ENCODE data around the gene PHLDB3.
A peak's percentile ranks its signal among the peaks of the same experiment; 100 is the strongest.
"Not testable (repeated sequence)": the region's sequence is repeated elsewhere in the genome, so short reads cannot be mapped to it uniquely, and the experiment has no call there.

The PHLDB3 gene

DNA sequence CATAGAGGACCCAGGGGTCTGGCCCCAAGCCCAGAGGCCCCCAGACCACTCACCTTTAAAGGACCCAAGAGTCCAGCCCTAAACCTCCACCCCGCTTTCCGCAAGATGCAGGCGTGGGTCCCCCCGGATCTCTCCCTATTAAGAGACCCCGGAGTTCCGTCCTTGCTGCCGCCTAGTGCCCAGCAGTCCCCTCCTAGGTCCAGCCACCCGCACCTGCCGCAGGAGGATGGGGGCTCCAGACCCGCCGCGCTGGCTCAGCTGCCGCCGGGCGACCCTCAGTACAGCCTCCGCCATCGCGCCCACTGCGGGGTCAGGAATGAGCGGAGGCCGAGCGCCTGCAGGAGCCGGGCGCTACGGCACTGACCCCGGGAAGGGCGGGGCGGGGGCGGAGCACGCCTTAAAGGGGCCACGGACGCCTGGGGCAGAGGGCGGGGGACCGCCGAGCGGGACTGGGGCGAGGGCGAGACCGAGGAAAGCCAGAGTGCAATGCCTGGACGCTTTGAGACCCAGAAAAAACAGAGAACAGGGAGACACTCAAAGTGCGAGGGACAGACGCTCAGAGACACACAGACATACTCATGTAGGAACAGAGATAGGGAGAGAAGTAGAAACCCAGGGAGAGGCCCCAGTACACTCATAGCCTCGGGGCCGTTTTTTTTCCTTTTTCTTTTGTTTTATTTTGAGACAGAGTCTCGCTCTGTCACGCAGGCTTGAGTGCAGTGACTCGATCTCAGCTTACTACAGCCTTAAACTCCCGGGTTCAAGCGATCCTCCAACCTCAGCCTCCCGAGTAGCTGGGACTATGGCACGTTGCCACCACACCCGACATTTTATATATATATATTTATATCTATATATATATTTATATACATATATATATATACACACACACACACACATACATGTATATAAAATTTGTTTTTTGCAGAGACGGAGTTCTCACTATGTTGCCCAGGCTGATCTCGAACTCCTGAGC, 22.6 kb upstream of the PHLDB3 start, which contains the start of gene ETHE1:
ETHE1 (minus strand) TSS at position 318 of the 976 bp plus-strand sequence; CDS start at position 294, 24 bp downstream.
- peak in 2 of 4 experiments; percentile 38 to 65 for DNase-seq

DNA sequence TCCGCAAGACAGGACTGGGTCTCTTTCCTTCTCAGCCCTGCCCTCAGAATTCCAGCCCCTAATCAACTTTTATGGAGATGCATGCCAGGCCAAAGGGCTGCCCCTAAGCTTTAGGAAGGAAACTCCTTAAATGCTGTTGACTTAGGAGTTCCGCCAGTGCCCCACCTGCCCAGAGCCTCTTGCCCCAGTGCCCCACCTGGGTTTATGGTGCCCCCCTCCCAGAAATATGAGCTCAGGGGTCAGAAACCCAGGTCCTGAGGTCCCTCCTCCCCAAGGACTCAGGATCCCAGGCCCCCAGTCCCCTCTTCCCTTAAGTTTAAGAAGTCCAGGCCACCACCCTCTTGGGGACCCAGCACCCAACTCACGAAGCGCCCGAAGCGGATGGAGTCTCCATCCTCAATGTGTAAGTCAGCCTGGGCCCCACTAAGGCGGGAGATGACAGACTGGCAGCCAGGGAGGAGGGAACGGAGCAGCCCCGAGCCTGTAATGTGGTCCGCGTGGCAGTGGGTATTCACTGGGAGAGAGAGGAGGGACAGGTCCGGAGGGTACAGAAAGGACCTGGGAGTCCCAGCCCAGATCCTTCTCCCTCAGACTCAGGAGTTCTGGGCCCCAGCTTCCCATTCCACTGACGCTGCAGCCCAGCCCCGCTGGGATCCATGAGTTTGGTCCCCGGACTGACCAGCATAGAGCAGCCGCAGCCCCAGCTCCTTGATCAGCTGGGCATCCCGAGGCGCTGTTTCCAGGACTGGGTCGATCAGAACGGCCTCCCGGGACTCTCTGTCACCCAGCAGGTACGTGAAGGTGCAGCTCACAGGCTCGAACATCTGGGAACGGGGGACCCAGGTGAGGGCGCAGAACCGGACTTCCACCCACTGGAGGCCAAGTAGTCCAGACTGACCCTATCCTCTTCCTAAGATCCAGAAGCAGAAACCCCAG, 21.6 kb upstream of the PHLDB3 start:
- DNase-seq: peak in 2 of 4 experiments; percentile 7 to 16

DNA sequence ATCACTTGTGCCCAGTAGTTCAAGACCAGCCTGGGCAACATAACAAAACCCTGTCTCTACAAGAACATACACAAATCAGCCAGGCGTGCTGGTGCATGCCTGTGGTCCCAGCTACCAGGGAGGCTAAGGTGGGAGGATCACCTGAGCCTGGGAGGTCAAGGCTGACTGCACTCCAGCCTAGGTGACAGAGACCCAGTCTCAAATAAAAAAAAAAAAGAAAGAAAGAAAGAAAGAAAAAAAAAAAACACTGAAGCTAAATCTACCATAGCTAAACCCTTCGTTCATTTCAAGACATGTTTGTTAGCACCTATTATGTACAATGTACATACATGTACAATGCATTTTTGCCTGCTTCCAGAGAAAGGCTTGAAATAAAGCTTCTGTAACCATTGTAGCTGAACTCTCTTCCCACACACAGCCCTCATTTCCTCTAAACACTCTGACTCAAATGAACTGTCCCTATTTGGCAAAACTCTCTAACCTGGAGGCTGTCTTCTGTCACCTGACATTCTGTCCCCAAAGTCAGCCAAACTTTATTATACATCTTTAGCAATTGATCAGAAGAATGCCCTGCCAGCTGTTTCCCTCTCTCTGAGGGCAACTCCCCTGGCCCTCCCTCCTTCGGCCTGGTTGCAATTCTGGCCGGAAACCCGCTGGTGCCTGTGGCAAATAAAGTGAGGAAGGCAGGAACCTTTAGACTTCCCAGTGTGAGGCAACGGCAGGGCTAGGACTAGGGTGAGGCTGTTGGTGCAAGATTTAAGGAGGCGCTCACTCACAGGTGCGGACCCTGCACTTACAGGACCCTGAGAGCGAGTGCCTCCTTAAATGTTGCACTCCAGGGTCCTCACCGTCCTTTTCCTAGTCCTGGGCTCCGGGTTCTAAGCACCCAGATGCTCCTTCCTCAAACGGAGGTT, 20.6 kb upstream of the PHLDB3 start:
- DNase-seq: peak in 2 of 4 experiments; percentile 8 to 17

DNA sequence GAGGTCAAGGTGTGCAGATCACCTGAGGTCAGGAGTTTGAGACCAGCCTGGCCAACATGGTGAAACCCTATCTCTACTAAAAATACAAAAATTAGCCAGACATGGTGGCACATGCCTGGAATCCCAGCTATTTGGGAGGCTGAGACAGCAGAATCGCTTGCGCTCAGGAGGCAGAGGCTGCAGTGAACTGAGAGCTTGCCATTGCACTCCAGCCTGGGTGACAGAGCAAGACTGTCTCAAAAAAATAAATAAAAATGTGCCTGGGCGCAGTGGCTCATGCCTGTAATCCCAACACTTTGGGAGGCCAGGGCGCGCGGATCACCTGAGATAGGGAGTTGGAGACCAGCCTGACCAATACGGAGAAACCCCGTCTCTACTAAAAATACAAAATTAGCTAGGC, 19.1 kb upstream of the PHLDB3 start:
- DNase-seq: not testable (repeated sequence)

DNA sequence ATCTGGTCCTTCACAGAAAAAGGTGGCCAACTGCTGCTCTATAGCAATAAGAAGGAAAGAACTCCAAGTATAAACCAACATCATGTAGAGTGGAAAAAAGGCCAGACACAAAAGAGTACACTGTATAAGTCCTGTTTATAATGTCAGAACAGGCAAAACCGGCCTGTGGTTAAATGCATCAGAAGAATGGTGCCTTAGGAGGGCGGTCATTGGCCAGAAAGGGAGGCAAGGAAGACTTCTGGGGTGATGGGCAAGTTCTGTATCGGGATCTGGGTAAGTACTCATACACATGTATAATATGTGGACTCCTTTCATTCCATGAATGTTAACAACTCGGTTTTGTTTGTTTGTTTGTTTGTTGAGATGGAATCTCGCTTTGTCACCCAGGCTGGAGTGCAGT, 18.4 kb upstream of the PHLDB3 start:
- no peak for DNase-seq

DNA sequence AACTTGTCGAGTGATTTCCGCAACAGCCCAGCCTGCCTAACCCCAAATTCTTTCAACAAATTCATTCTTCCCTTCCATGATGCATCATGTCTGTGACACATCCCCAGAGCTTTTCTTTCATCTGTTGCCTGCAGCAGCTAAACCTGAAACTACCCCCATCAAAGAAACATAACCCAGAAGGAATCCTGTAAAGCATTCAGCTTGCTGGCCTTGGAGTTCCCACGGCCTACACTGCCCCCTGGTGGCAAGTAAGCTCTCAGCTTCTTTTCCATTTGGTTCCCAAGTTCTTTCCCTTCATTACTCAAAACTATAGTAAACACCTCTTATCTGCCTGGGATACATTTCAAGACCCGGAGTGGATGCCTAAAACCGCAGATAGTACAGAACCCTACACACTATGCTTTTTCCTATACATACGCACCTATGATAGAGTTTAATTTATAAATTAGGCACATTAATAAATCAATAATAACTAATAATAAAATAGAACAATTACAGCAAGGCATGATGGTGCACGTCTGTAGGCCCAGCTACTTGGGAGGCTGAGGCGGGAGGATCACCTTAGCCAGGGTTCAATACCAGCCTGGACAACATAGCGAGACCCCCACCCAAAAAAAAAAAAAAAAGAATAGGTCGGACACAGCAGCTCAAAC, 15.0 kb upstream of the PHLDB3 start:
- peak; percentile 36 to 72 (median 58) for DNase-seq

DNA sequence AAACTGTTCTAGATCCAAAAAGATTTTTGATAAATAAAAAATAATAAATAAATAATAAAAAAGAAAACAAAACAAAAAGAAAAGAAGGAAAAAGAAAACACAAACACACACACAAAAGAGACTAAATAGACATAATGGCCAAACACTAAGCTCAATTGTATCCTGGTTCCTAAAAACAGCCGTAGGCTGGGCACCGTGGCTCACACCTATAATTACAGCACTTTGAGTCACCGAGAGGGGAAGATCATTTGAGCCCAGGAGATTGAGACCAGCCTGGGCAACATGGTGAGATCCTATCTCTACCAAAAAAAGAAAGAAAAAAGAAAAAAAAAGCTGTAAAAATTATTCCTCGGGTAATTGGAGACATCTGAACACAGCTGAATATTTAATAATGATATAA, 13.5 kb upstream of the PHLDB3 start:
- no peak for DNase-seq

DNA sequence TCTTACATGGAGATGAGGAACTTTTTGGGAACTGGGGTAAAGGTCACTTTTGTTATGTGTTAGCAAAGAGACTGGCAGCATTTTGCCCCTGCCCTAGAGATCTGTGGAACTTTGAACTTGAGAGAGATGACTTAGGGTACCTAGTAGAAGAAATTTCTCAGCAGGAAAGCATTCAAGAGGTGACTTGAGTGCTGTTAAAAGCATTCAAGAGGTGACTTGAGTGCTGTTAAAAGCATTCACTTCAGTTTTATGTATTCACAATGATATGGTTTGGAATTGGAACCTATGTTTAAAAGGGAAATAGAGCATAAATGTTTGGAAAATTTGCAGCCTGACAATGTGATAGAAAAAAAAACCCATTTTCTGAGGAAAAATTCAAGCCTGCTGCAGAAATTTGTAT, 7.9 kb upstream of the PHLDB3 start:
- DNase-seq: not testable (repeated sequence)

DNA sequence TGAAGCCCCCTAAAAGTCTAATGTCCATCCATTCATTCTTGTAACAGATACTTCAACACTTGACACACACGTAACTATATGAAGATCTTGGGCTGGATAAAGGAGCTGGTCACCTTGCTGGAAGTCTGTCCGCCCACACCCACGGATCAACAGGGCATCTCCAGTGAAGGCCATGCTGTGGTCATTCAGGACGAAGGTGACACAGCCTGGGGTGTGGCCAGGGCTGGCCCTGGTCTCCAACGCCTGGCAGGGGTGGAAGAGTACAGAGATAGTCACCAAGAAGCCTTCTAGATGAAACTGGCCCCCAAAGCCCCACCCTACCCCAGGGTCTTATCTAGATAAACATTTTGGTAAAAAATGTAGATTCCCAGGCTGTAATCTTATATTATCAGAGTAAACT, 6.8 kb upstream of the PHLDB3 start:
- no peak for DNase-seq

DNA sequence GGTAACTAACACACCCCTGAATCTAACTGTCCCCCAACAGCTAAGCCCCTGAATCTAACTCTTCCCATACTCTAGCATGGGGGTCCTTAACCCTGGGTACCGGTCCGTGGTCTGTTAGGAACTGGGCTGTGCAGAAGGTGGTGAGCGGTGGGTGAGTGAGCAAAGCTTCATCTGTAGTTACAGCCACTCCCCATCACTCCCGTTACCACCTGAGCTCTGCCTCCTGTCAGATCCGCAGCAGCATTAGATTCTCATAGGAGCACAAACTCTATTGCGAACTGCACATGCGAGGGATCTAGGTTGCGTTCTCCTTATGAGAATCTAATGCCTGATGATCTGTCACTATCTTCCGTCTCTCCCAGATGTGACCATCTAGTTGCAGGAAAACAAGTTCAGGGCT, 6.2 kb upstream of the PHLDB3 start:
- DNase-seq: no peak

DNA sequence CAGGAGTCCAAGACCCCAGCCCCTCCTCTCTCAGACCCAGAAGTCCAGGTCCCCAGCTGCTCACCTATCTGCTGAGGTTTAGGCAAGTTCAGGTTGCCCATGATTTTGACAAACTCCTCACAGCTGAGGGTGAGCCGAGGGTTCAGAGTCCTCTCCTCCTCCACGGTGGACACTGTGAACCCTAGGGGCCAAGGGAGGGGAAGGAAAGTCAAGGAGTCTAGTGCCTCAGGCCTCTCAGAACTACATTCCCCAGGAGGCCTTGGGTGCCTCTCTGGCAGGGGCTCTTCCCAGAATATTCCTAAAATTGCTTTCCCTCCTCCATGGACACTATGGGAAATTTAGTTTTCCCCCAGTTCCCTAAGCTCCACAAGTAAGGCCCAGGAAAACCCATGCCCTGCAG, 3.3 kb upstream of the PHLDB3 start:
- no peak for DNase-seq

DNA sequence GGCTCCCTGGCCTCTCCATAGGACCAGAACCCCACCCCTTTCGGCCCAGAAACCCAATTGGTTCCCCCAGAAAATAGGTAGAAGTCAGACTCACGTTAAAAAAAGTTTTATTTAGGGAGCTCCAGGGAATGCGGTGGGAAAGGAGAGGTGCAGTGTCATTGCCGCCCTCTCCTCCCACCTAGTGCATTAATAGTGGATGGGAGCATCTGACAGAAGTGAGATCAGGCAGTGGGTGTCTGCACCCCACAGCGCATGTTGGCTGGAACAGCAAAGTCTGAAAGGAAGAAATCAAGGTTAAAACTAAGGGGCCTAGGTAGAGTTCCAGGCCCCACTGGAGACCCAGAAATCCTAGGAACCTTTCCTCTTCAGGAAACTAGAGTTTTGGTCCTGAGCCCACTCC, 2.1 kb upstream of the PHLDB3 start:
- DNase-seq: no peak

DNA sequence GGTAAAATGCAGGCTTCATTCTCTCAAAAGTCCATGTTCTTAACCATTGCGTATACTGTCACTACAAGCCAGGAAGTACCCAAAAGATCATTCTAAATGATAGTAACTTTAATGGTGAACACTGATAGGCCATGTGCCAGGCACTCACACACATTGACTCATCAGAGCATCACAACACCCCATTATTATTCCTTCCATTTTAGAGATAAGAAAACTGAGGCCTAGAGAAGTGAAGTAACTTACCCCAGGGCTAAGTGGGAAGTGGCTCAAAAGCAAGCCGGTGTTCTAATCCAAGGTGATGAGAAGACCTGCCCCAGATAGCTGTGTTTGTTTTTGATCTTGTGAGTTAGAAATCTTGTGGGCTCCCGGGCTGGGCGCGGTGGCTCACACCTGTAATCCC, 1.4 kb upstream of the PHLDB3 start:
- DNase-seq: no peak

DNA sequence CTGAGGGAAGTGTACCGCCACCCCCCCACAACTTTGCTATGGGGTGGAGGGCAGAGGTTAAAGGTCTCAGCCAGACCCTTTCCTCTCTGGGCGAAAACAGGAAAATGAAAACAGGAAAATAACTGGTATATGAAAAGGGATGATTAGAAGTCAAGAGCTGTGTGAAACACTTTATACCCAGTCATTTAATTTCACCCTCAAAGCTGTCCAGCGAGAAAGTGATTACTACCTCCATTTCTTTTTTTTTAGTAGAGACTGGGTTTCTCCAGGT, 575 bp upstream of the PHLDB3 start:
- DNase-seq: no peak

DNA sequence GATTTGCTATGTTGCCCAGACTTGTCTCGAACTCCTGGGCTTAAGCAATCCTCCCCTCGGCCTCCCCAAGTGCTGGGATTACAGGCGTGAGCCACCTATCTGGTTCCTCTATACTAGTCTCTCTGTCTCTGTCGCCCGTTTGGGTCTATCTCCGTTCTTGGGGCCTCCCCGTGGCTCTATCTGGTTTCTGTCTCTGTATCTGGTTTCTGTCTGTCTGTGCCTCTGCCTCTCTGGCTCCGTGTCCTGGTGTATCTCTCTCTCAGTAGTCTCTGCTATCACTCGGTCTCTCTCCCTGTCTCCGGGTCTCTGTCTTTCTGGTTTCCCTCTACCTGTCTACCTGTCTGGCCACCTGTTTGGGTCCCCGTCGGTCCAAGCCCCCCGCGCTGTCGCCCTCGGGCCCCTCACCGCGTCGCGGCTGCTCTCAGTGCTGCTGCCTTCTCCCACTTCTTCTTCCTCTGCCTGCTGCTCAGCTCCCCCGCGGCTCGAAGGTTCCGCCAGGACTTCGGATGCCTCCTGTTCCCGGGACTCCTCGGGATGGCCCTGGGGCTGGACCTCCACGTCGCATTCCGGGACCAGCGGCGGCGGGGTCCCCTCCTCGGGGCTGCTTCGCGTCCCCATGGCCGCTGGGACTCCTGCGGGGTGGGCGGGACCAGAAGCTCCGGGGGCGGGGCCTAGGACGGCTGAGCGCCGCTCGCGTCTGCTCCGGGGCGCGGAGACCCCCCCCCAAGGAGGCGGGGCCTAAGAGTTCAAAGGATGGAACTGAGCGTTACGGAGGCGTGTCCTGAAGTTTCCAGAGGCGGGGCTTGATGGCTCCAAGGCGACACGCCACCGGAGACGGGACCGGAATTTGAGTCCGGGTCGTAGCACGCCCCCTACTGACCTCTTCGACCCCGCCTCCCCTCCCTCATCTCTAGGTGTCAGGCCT, 783 bp downstream of the PHLDB3 start:
- peak; percentile 91 to 99 (median 96) for DNase-seq

DNA sequence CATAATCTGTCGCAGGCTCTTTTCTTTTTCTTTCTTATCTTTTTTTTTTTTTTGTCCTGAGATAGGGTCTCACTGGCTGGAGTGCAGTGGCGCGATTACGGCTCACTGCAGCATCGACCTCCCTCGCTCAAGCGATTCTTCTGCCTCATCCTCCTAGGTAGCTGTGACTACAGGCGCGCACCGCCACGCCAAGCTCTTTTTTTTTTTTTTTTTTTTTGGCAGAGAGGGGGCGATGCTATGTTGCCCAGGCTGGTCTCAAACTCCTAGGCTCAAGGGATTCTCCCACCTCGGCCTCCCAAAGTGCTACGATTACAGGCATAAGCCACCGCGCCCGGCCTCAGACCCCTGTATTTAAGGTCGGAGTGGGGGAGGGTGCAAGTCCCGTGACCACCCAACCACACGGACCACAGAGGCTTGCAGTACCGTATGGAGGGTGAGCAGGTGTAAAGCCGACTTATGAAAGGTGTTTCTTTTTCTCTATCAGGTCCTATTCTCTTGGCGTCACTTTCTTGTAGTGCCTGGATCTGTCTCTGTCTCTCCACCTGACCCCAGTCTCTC, 2.0 kb downstream of the PHLDB3 start:
- no peak for DNase-seq

DNA sequence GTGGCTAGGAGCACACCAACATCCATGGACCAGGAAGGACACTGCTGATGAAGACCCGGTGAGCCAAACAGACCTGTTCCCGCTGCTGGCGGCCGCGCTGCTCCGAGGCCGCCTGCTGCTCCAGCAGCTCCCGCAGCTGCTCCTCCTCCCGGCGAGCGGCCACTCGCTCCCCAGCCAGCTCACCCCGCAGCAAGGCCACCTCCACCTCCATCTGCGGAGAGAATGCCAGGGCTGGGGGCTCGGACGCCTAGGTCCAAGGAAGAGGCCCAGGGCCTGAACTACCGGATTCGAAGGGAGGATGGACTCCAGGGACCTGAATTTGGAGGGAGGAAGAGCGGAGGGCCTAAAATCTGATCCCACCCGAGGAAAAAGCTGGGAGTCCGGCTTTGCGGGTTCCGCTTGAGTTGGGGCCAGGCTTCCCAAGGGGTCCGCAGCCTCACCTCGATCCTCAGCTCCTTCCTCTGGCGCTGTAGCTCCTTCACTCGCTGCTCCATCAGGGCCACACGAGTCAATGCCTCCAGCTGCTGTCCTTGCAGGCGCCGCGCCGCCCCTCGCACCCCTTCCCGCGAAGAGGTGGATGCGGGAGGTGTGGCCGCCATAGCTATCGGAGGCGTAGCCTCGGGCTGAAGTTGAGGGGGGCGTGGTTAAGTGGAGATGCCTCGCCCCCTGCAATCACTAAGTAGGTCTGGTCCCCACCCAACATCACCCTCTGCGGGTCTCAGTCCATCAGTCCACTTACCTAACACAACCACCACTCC, 2.7 kb downstream of the PHLDB3 start:
- DNase-seq: no peak

DNA sequence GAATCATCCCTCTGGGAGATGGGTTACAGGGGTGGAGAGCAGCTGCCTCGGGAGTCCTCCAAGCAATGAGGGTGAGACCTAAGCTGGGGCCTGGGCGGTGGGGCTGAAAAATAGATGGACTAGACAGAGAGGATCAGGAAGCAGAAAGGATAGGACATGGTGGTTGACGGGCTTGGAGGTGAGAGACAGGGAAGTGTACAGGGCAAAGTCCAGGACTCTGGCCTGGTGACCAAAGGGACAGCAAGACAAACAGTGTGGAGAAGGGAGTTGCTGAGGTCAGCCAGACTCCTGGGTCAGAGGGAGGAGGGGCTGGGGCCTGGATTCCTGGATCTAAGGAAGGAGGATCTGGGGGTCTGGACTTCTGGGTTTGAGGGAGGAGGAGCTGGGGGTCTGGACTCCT, 5.5 kb downstream of the PHLDB3 start:
- DNase-seq: no peak

DNA sequence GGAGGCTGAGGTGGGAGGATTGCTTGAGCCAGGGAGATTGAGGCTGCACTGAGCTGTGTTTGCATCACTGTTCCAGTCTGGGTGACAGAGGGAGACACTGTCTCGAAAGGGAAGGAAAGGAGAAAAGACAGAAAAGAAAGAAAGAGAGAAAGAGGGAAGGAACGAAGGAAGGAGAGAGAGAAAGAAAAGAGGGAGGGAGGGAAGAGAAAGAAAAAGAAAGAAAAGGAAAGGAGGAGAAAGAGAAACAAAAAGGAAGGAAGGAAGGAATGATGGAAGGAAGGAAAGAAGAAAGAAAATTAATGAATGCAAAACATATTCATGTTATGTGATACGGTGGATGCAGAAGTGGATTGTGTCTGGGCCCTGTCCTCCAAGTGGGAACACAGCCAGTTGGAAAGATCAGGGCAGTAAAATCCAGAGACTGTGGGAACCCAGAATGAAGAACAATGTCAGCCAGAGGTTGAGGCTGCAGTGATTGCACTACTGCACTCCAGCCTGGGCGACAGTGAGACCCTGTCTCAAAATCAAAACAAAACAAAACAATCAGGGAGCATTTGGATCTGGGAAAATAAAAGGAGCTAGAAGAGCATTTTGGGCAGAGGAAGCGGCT, 6.2 kb downstream of the PHLDB3 start:
- no peak for DNase-seq

All from activated naive CD4-positive, alpha-beta T cell (primary cell).